Liver (tissue), 9 donors: ENCODE measurements around the gene CHPF2. TPM values are rescaled to one million over a fixed set of nuclear protein-coding genes. Genes with fewer than 3 reads are reported as not detected.

Experiments
- DNase-seq: peaks from one replicate; pipeline ENCODE4 v3.0.0-alpha.2; 2017; ENCODE audit warnings: low spot score
- H3K27ac ChIP-seq, 2 donors: one replicate each; pipeline ENCODE4 v1.7.0; 2013; ENCODE audit warnings: inconsistent platforms in 2 of 2, low read length in 2 of 2, control low read depth in 1 of 2, low read depth in 1 of 2, mild to moderate bottlenecking in 1 of 2
- H3K27me3 ChIP-seq, 4 donors: one replicate each; pipeline versions ENCODE4 v1.6.1 to v1.7.0; 2013; ENCODE audit warnings: low read length in 3 of 4, inconsistent platforms in 1 of 4, mild to moderate bottlenecking in 1 of 4, moderate library complexity in 1 of 4; ENCODE audit not compliant: control insufficient read depth in 4 of 4, insufficient read depth in 4 of 4
- H3K36me3 ChIP-seq, 4 donors: one replicate each; pipeline versions ENCODE4 v1.6.1 to v1.7.0; 2013; ENCODE audit warnings: low read length in 3 of 4, mild to moderate bottlenecking in 3 of 4, low read depth in 1 of 4, moderate library complexity in 1 of 4; ENCODE audit not compliant: control insufficient read depth in 4 of 4, insufficient read depth in 3 of 4
- H3K4me1 ChIP-seq, 4 donors: one replicate each; pipeline versions ENCODE4 v1.6.1 to v1.7.0; 2013; ENCODE audit warnings: low read length in 3 of 4, mild to moderate bottlenecking in 3 of 4, moderate library complexity in 1 of 4; ENCODE audit not compliant: control insufficient read depth in 4 of 4, insufficient read depth in 4 of 4
- H3K4me3 ChIP-seq, 3 donors: one replicate each; pipeline versions ENCODE4 v1.6.1 to v1.7.0; 2013; ENCODE audit warnings: low read length in 3 of 3, control low read depth in 1 of 3, low read depth in 1 of 3, mild to moderate bottlenecking in 1 of 3
- H3K9ac ChIP-seq, 2 donors: one replicate each; pipeline ENCODE4 v1.7.0; 2013; ENCODE audit warnings: low read length in 2 of 2, mild to moderate bottlenecking in 2 of 2, moderate library complexity in 2 of 2, control low read depth in 1 of 2, low read depth in 1 of 2
- H3K9me3 ChIP-seq, 4 donors: one replicate each; pipeline versions ENCODE4 v1.6.1 to v1.7.0; 2013; ENCODE audit warnings: low read length in 3 of 4; ENCODE audit not compliant: control insufficient read depth in 4 of 4
- ATF3 ChIP-seq: IDR thresholded peaks from 2 replicates; pipeline ENCODE4 v1.6.1; 2016; ENCODE audit warnings: antibody characterized with exemption
- CTCF ChIP-seq: fragments of 150-350 bp; IDR thresholded peaks from 2 replicates; pipeline ENCODE4 v1.5.1; 2017; ENCODE audit warnings: improper control_type of control experiment, low read depth, low read length; ENCODE audit not compliant: missing input control
- EGR1 ChIP-seq, 2 donors: IDR thresholded peaks; 2 replicates each; pipeline ENCODE4 v1.6.1; 2016 to 2018; ENCODE audit warnings: antibody characterized with exemption in 2 of 2, low read depth in 2 of 2
- FOXA1 ChIP-seq: IDR thresholded peaks from 2 replicates; pipeline ENCODE4 v1.6.1; 2016; ENCODE audit warnings: antibody characterized with exemption
- FOXA2 ChIP-seq: IDR thresholded peaks from 2 replicates; pipeline ENCODE4 v1.6.1; 2016; ENCODE audit warnings: antibody characterized with exemption
- GABPA ChIP-seq, 2 donors: IDR thresholded peaks in 1 of 2; conservative IDR thresholded peaks in 1 of 2; 2 replicates each; pipeline ENCODE4 v1.6.1; 2016; ENCODE audit warnings: antibody characterized with exemption in 2 of 2, mild to moderate bottlenecking in 1 of 2, moderate library complexity in 1 of 2
- HNF4G ChIP-seq: IDR thresholded peaks from 2 replicates; pipeline ENCODE4 v1.6.1; 2016; ENCODE audit warnings: antibody characterized with exemption
- JUND ChIP-seq, 2 donors: IDR thresholded peaks; 2 replicates each; pipeline ENCODE4 v1.6.1; 2016; ENCODE audit warnings: antibody characterized with exemption in 2 of 2
- MAX ChIP-seq: IDR thresholded peaks from 2 replicates; pipeline ENCODE4 v1.6.1; 2016; ENCODE audit warnings: antibody characterized with exemption
- NR2F2 ChIP-seq: IDR thresholded peaks from 2 replicates; pipeline ENCODE4 v1.6.1; 2016; ENCODE audit warnings: antibody characterized with exemption
- RAD21 ChIP-seq, 2 donors: IDR thresholded peaks; 2 replicates each; pipeline ENCODE4 v1.6.1; 2016; ENCODE audit warnings: antibody characterized with exemption in 2 of 2, mild to moderate bottlenecking in 2 of 2
- REST ChIP-seq: IDR thresholded peaks from 2 replicates; pipeline ENCODE4 v1.6.1; 2016; ENCODE audit warnings: antibody characterized with exemption, mild to moderate bottlenecking
- RXRA ChIP-seq, 2 donors: IDR thresholded peaks; 2 replicates each; pipeline ENCODE4 v1.6.1; 2017 to 2018; ENCODE audit warnings: antibody characterized with exemption in 2 of 2, mild to moderate bottlenecking in 1 of 2
- TAF1 ChIP-seq: conservative IDR thresholded peaks from 2 replicates; pipeline ENCODE4 v1.6.1; 2016; ENCODE audit warnings: antibody characterized with exemption, mild to moderate bottlenecking
- YY1 ChIP-seq: IDR thresholded peaks from 2 replicates; pipeline ENCODE4 v1.6.1; 2016; ENCODE audit warnings: antibody characterized with exemption, mild to moderate bottlenecking
- WGBS: extraction: QIAGEN DNeasy Blood & Tissue Kit; methylation state at CpG from one replicate; pipeline ENCODE4 v1.1.7; 2013; 5-methylcytosine and 5-hydroxymethylcytosine counted together
- polyA plus RNA-seq, 2 donors: library from polyadenylated mRNA; stranded (reverse) in 1 of 2; unstranded in 1 of 2; fragments of 200-250 nt in 1 of 2; fragments of >200 nt in 1 of 2; fragmentation: Nextera tagmentation in 1 of 2; extraction: Ambion mirVana in 1 of 2; gene quantifications; one replicate each; pipeline versions ENCODE4 v1.2.1 to v1.2.3, GENCODE V29; 2013 to 2015
- total RNA-seq, 2 donors: library from RNA; depleted of rRNA; stranded (reverse); fragments of >200 nt; gene quantifications; one replicate each; pipeline ENCODE4 v1.2.3, GENCODE V29; 2014
- donor health status: healthy.
- donor health status: healthy.
- donor health status: healthy.
- donor health status: healthy.
- donor health status: healthy.

CHPF2 gene
- total and polyA plus RNA-seq, 4 donors: 4.1 to 19.7 (median 18.1) TPM

DNA sequence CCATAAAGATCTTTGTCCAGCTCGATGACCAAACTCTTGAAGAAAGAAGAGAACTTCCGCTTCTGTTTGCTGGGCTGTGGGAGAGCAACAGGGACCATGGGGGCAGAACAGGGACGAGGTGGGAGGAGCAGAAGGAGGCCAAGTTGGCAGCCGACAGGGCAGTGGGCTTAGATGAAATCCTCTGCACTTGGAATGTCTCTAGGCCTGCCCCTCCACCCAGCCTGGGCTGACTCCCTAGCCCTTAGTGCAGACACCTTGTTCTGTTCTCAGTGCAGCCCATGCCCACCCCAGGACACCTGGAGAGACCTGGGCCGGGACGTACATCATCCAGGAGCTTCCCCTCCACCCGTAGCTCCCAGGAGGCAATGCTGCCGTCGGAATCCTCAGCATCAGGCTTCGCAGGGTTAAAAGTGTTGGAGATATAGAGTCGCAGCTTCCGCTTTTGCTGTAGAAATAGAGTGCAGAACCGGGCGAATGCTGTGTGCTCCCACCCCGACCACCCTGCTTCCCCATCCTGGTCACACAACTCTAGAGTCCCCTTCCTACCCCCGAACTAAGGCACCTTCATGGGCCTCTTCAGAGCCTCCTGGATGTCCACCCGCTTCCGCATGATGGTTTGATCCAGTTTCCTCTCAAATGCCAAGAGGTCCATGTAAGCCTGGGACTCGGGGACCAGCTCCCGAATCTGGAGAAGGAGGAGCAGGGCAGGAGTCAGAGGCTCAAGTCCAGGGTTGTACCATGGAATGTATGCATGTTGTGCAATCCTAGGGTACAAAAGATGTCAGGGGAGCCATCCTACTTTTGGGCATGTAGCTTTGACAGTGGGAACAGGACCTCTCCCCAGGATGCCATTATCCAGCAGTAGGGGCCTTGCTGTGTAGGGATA is 10.1 kb downstream of the CHPF2 start:
- Histone ChIP-seq H3K4me3 (no peak overlapping the region), H3K27me3 (peaks cover 0 to 4% (median 0%) of the 10 kb centered on the region in 4 donors), H3K27ac (no peak overlapping the region), H3K36me3 (peaks cover 0 to 7% (median 5%) of the 10 kb centered on the region in 4 donors), H3K9ac (no peak overlapping the region), H3K9me3 (no peaks in the 10 kb centered on the region), H3K4me1 (peaks cover 0 to 13% (median 6%) of the 10 kb centered on the region in 4 donors)
- no peak for DNase-seq
- WGBS: 63% methylated on average over 20 of the region's 20 CpGs
- TF ChIP-seq FOXA1 (no peak), GABPA (IDR thresholded peaks at IDR 0.05 in 1 of 2, conservative IDR thresholded peaks at IDR 0.05 in 1 of 2) (no peak), MAX (no peak), FOXA2 (no peak), TAF1 (no peak), ATF3 (no peak), EGR1 (IDR thresholded peaks at IDR 0.05; ENCODE audit: low read depth in 2 of 2) (no peak), JUND (IDR thresholded peaks at IDR 0.05) (no peak), NR2F2 (no peak), YY1 (no peak), RXRA (IDR thresholded peaks at IDR 0.05) (no peak), CTCF (no peak), RAD21 (IDR thresholded peaks at IDR 0.05) (no peak), HNF4G (no peak), REST (no peak)

DNA sequence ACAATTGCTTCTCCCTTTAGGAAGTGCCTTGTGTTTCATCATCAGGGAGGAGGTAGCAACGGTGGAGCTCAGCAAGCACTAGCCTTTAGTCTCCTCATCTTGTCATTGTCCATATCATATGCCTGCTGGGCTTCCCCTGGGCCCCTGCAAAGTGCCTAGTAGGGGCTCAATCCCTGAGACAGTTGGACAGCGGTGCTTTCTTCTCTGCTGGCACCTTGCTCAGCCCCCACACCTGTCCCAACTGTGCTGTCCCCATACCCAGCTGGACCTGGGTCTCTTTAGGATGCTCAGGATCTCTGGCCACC is 10.7 kb downstream of the CHPF2 start:
- DNase-seq: no peak
- H3K4me3 ChIP-seq: no peak overlapping the region
- H3K4me1 ChIP-seq: peaks cover 0 to 16% (median 8%) of the 10 kb centered on the region in 4 donors
- TF ChIP-seq GABPA (IDR thresholded peaks at IDR 0.05 in 1 of 2, conservative IDR thresholded peaks at IDR 0.05 in 1 of 2) (no peak), JUND (IDR thresholded peaks at IDR 0.05) (no peak), EGR1 (IDR thresholded peaks at IDR 0.05; ENCODE audit: low read depth in 2 of 2) (no peak), HNF4G (no peak), RXRA (IDR thresholded peaks at IDR 0.05) (no peak)
- H3K27me3 ChIP-seq: peaks cover 0 to 4% (median 0%) of the 10 kb centered on the region in 4 donors
- H3K9ac ChIP-seq: no peak overlapping the region
- peaks cover 0 to 2% (median 1%) of the 10 kb centered on the region in 4 donors for H3K36me3 ChIP-seq
- H3K27ac ChIP-seq: no peak overlapping the region
- no peaks in the 10 kb centered on the region for H3K9me3 ChIP-seq
- WGBS: 49% methylated on average over 2 of the region's 2 CpGs
